NCI-H2227 (cell line): Measurements from ENCODE around the gene ZNF670.

Source experiments
- DNase-seq: peaks from one replicate; lab custom pipeline; 2025; ENCODE audit not compliant: unreplicated experiment; lab: John Stamatoyannopoulos, UW

ZNF670 gene

DNA sequence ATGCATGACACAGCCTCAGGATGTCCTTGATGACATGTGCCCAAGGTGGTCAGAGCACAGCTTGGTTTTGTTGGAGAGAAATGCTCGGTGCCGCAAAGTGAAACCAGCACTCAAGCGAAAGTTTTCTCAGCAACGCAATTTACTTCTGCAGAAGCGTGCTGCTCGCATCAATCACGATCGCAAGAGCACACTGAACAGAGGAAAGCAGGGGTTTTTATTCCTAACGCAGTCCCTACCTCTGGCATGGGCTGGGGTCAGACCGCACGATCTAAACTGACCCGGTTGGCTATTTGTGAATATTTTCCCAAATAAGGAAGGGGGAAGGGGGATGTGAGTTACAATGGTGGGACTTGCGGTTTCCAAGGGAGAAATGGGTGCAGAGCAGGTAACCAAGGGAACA lies 26.4 kb upstream of the ZNF670 start:
- no peak for DNase-seq

DNA sequence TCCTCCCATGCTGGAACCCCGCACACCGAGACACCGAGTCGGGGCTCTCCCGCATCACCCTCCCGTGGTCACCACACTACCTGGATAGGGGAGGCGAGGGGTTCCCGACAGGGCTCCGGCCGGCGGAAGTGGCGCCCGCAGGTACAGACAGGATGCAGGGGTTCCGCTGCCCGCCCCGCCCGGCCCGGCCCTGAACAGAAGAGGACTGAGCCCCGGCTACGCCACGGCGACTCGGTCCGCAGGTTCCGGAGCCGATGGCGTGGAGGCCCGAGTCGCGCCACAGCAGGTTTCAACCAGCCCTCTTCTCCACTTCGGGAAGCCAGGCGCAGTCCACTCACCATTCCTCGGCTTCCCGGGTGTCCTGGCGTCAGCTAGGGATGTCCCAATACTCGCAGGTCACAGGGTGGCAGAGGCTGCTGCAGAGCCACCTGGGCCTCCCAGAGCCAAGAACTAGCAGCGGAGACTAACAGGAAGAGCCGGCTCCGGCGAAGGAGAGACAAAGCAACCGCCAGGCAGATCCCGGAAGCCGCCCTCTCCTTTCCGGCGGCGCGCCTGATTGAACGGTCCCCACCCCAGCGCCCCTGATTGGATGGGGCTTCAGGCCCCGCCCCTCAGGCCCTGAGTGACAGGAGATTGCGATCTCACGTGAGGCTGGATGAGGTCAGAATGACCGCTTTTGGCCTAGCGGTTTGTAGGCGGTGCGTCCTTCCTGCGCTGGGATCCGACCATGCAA lies 25.4 kb upstream of the ZNF670 start, which contains the start of gene ZNF669:
Gene ZNF669 (minus strand): TSS at position 498 of the 733 bp plus-strand sequence. CDS start 157 bp downstream, at position 341.
- peak; percentile 98 for DNase-seq

DNA sequence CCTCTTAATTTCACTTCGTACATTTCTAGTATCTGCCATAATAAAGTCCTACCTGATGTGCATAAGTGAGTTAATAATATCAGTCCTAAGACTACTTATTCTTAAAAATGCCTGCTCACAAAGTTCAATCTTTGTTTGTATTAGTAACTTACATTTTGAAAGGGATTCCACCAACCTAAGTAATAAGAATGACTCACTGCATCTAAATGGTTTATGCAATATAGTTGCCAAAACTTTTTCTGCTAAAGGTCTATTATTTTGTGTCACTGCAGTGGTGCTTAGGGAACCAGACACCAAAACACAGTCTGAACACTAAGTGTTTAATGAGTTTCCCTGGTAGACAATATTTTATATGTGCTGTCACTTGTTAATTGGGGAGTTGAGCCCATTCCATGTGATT lies 23.8 kb upstream of the ZNF670 start:
- DNase-seq, result no peak

DNA sequence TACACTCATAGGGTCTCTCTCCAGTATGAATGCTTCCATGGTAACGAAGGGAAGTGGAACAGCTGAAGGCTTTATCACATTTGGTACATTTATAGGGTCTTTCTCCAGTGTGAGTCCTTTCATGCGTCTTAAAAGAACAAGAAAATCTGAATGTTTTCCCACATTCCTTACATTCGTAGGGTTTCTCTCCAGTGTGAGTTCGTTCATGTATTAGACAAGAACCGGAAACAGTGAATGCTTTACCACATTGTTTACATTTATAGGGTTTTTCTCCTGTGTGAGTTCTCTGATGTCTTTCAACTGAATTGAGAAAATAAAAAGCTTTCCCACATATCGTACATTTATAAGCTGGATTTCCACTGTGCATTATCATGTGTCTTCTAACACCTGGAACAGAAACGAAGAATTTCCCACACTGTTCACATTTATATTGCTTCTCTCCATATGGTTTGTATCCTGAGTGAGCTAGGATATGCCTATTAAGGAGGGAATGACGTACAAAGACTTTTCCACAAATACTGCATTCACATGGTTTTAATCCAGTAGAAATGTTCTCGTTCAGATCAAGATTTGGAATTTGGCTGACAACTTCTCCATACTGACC lies 22.2 kb upstream of the ZNF670 start:
- DNase-seq, result no peak

DNA sequence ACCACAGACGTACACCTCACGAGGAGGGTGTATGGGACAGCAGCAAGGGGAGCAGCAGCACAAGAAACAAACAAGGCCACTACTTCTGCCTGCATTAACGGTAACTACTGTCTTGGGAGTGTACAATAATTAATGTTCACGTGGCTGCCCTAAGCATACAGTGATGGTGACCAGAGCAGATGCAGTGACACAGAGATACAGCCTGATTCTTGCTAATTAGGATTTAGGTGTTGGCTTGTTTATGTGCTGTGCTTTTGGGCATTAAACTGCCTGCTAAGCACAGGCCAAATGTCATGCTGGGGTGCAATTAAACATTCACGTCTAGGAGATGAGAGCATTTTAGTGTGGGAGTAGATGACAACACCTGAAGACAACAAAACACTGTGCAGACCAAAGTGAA lies 18.3 kb upstream of the ZNF670 start:
- DNase-seq, result no peak

DNA sequence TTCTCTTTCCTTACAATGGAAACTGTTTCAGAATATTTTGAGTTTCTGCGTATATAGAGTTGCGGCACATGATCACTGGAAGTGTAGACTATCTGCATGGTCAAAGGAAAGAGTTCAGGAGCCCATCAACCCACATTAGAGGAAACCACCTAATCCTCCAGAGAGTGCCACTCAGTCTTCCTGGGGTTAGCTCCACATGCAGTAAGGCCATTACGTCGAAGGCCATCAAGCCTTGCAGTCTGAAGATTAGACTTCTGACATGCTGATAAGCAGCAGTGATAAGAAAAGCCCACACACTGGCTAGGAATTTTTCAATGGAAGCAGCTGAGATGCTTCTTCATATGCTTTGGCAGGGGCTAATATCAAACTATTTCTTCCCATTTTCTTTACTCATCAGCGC lies 17.9 kb upstream of the ZNF670 start:
- DNase-seq, result no peak

DNA sequence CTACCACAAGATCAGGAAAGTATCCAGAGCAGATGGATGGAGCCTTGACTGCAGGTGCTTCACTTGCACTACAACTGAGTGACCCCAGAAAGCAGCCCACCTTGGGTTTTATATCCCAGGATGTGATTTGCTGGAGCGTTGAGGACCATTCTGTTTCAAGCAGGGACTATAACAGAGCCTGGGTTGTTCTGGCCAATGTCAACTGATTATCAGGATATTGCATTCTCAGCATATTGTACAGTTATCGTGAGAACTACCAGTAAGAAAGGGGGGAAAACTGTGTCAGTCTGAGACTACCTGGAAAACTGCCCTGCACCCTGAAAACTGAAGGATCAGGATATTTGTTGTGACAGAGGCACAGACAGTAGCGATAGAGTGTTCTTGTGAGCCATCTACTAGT lies 17.5 kb upstream of the ZNF670 start:
- no peak for DNase-seq

DNA sequence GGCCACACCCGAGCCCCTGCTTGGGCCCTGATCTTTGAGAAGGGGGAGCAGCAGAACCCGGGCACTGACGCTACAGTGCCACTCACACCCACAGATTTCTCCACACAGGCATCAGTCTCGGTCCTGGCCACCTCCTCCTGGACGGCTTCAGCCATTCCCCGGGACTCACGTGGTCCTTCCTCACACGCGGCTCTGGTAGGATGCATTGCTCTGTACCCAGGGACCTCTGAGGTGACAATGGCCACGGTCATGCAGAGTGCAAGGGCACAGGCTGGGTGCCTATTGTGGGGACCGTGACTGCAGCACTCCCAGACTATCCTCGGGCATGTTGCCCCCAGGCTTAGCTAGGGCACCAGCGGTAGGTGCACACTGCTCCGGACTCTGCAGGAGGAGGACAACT lies 11.8 kb upstream of the ZNF670 start:
- DNase-seq, result no peak

DNA sequence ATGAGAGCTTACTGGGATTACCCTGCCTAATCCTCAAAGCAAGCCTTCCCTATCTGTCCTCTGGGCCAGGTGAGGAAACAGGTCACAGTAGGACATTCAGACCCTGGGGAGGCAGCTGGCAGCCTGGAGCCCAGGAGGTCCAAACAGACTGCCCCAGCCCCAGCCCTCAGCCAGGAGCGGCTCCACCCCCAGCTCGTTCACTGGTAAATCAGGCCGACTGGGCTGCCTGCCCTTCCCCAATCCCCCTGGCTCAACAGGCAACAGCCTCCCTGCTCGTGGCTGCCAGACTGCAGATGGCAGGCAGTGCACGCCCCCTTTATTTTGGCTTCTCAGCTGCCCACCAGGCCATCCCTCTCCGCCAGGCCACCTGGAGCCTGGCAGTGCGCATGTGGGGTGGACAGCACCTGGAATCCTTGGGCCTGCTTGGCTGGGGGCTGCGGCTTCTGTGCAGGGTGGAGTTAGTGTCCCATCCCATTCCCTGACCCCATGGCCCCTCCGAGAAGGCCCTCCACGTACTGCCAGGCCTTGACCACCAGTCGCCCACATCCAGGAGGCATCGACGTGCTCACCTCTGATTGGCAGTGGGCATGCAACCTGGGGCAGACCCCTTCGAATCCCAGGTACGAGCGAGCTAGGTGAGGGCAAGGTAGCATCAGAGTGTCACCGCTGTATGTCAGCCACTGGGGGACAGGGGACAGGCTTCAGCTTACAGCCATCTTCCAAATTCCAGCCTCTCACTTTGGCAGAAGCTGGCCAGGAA lies 11.2 kb upstream of the ZNF670 start:
- no peak for DNase-seq

DNA sequence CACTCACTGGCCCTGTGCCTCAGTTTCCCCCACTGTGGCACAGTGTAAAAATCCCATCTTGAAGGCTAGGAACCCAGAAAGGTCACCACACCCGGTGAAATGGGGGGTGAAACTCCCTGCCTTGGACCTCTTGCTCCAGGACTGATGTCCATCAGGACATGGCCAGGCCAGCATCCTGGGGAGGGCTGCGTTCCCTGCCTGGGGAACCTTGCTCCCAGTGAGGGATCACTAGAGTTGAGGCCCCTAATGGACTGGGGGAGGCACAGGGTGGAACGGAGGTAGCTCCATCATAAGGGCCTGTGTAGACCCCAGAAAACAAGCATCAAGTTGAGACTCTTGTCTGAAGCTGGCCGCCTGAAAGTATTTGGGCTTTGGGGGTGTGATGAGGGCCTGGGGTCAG lies 10.4 kb upstream of the ZNF670 start:
- DNase-seq, result no peak

DNA sequence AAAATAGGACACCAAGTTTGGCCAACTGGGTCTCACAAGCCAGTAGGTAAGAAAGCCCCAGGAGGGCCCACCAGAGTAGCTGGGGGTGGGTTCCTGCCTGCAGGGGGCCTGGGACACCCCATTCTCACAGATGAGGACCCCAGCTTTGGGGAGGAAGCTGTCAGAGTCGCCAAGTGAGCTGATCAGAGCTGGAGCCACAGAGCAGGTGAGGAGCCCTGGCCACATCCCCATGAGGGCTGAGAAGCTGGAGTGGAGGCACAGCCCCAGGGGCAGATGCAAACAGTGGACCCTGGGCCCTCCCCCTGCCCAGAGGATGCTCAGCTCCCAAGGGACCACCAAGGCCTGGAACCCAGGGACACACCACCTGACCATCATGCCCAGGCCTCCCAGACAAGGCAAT lies 8.6 kb upstream of the ZNF670 start:
- DNase-seq, result no peak

DNA sequence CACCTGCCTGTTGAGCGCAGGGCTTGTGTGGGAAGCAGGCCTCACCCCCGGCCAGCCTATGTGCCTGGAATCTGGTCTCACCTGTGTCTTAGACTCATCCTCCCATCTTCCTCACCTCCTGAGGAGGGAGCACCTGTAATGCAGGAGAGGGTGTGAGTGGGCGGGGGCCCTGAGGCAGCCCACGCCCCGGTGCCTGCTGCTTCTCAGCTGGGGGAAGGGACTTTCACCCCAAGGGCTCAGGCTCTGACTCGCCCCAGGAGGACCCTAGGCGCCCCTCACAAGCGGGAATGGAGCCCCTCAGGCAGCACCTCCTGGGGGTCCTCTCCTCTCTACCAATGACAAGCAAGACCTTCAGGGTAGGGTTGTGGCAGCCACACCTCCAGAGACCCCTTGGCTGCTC lies 6.7 kb upstream of the ZNF670 start:
- DNase-seq, result no peak

DNA sequence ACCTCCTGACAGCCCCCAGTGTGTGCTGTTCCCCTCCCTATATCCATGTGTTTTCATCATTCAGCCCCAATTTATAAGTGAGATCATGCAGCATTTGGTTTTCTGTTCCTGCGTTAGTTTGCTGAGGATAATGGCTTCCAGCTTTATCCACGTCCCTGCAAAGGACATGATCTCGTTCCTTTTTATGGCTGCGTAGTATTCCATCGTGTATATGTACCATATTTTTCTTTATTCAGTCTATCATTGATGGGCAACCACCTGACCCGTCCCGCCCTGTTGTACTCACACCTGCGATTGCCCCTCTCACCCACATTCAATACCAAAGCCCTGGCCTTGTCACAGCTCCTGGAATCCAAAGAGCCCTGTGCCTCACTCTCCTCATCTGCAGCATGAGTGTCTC lies 6.2 kb upstream of the ZNF670 start:
- no peak for DNase-seq

DNA sequence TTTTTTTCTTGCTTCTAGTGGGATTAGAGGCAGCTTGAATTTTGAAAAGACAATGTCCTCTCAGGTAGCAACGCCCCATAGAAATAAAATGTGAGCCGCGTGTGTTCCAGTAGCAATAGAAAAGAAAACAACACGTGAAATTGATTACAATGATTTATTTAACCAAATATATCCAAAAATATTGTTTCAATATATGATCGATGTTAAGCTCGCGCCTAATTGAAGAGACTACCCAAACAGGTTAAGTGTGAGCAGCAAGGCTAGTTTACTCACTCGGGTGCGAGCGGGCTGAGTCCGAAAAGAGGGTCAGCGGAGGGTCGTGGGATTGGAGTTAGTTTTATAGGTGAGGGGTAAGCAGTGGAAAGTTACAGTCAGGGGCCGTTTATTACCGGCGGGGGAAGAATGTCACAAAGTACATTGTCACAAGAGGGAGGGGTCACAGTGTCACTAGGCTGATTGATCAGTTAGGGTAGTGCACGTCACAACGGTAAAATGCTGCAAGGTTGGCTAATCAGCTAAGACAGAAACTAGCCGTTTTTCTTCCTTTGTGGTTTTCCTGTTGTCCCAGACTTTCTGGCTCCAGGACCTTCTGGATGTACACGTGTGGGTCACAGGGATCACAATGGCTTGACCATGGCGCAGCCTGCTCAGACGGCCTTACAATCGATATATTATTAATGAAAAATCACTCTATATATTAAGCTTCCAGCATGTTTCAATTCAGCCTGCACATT lies 697 bp upstream of the ZNF670 start:
- no peak for DNase-seq

DNA sequence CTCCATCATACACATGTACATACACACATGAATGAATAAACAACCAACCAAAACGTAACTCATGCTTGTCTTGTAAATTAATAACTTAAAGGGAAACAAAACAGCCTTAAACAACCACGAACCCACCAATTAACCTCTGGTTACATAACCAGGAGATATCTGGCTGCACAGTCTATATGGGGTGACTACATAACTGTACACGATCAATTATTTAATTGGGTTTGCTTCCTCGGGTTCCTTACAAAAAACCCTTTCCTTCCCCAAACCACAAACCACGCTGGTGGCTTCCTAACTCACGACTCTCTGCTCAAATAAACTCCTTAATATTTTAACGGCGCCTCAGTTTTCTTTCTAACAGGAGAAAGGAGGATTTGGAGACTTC lies 744 bp downstream of the ZNF670 start:
- DNase-seq, result no peak

DNA sequence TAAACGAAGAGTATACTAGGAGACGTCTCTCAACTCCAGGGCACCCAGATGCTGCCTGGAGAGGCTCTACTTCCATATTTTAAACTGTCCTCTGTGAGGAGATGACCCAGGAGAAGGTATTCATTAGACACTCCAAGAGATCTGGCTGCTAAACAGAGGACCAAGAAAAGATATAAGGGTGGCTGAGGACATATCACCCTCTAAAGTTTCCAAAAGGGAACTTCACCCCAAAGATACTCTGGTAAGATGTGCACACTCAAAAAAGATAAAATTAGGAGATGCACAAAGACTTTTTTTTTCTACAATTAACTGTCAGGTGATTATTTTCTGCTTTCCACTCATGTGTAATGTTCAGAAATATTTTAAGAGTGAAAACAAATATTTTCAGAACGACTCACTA lies 1.4 kb downstream of the ZNF670 start:
- no peak for DNase-seq

DNA sequence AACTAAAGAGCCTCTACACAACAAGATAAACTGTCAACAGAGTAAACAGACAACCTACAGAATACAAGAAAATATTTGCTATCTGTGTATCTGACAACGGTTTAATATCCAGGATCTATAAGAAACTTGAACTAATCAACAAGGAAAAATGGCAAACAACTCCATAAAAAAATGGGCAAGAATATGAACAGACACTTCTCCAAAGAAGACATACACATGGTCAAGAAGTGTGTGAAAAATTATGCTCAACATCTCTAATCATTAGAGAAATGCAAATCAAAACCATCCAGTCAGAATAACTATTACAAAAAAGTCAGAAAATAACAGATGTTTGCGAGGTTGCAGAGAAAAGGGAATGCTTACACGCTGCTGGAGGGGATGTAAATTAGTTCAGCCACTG lies 8.0 kb downstream of the ZNF670 start:
- DNase-seq, result no peak

DNA sequence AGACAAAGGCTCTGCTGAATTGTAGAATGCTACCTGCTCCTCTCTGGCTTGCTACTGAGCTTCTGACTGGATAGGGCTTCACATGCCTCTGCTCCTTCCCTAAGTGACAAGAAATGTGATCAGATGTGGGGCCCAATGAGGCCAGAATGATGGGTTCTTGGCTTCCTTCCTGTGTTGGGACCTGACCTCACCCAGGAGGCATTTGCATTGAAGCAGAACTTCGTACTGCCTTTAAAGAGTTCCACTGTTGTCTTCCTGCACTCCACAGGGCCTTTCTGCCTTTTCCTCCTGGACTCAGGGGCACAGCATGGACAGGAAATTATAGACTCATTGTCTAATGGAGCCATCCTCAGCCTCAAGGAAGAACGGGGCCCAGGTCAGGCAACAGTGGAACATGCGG lies 14.3 kb downstream of the ZNF670 start:
- no peak for DNase-seq

DNA sequence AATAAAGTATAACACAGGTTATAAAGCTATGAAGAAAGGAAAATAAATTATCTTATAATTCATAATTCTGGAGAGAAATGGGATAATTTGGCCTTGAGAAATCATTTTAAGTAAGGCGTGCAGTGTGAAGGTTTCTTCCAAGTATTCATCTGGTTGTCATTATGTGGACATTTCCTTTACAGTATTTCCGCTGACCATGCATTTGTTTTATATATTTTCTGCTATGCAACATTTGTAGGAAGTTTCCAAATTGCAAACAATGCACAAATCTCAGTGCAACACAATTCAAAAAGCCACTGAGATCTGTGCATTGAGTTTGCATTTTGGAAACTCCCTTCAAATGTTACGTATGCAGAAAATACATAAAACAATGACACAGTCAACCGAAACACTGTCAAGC lies 17.8 kb downstream of the ZNF670 start:
- DNase-seq, result no peak

DNA sequence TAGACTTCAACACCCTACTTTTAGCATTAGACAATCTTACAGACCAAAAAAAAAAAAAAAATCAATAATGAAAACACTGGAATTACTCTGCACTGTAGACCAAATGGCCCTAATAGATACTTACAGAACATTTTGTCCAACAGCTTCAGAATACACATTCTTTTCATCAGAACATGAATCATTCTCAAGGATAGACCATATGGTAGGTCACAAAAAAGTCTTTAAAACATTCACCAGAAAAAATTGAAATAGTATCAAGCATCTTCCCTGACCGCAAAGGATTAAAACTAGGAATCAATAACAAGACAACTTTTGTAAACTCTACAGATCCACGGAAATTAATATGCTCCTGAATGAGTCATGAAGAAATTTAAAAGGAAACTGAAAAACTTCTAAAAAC lies 22.5 kb downstream of the ZNF670 start:
- DNase-seq, result no peak

DNA sequence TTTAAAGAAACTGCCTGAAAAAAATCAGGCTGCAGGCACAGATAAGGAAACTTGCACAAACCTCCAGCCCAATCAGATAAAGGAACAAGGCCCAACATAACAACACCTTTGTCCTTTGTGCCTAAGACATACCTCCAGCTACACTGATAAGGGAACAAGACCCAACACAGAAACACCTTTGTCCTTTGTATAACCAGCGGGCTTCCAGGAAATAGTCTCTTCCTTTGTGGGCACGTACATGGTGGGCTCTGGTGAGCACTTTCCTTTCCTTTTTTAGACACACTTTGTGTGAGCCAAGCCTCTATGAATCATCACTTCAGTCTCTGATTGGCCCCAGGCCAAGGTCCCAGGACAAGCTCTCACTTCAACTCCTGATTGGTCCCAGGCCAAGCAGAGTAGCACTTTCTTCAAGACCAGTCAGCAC lies 23.6 kb downstream of the ZNF670 start:
- no peak for DNase-seq

DNA sequence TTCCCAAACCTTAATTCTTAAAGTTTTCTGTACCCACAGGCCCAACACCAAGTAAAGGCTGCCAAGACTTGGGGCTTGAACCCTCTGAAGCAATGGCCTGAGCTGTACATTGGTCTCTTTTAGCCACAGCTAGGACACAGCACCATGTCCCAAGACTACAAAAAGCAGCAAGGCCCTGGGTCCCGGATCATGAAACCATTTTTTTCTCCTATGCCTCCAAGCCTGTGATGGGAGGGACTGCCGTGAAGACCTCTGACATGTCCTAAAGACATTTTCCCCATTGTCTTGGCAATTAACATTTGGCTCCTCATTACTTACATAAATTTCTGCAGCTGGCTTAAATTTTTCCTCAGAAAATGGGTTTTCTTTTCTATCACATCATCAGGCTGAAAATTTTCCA lies 30.9 kb downstream of the ZNF670 start:
- DNase-seq, result no peak
